H1 (cell line): ENCODE data around the gene SHISA6. TPM values are rescaled to one million over a fixed set of nuclear protein-coding genes. Genes with fewer than 3 reads are reported as not detected.

Source experiments
- KDM1A ChIP-seq: fragments of 200-600, 300-600 bp; sonication (generic); IDR thresholded peaks from 2 replicates; pipeline ENCODE4 v1.7.1; 2016; ENCODE audit warnings: mild to moderate bottlenecking, low read length, borderline replicate concordance
- polyA plus RNA-seq, 7 experiments: library from polyadenylated mRNA; depleted of rRNA in 3 of 7; stranded (reverse) in 5 of 7; unstranded in 2 of 7; fragments of >200 nt in 5 of 7; fragments of 200-250 nt in 2 of 7; gene quantifications; 1 replicate in 5 of 7; 2 replicates in 1 of 7; 4 replicates in 1 of 7; pipeline versions ENCODE4 v1.2.1 to v1.2.3, GENCODE V29; 2011 to 2013; ENCODE audit warnings: missing spikeins in 2 of 7, mixed read lengths in 2 of 7
- total RNA-seq: library from RNA; stranded (reverse); fragmentation: NEBNext Ultra II Directional; extraction: Animal tissue kit (Norgen Biotek cat#: 25700); gene quantifications from 2 replicates; pipeline ENCODE4 v1.2.1, GENCODE V29; 2021

The SHISA6 gene
- total and polyA plus RNA-seq, 2 of the 8 experiments (the other 6 are each of a cell fraction or from before 2014, with no cell fraction given) = 2.9 to 4.8 TPM

GRCh38 chr17:11391134-11391533 lies 150.1 kb downstream of the SHISA6 start (continued):
- no peak for TF ChIP-seq KDM1A
